Measurements from ENCODE around the gene RFC1.

- TF ChIP-seq POLR2AphosphoS5 (IDR thresholded peaks at IDR 0.05; ENCODE audit: insufficient read depth in 1 of 2, low read depth in 1 of 2): no peak
- no peak for TF ChIP-seq CTCF (IDR thresholded peaks at IDR 0.05)
These were observed 102.3 kb downstream of the RFC1 start for GRCh38 chr4:39263895-39264294.
